ENCODE results near the gene ANKRD63. TPM values are rescaled to one million over a fixed set of nuclear protein-coding genes. Genes with fewer than 3 reads are reported as not detected.

The ANKRD63 gene
- total and polyA plus RNA-seq, 2 experiments from 2014 or later: 0.30 to 0.47 TPM

- Histone ChIP-seq H3K4me2 (no peak overlapping the region), H3K27ac (no peak overlapping the region), H2AFZ (no peak overlapping the region), H3K4me1 (ENCODE audit: insufficient read depth) (peaks cover 5% of the 10 kb centered on the region), H3K36me3 (replicated peaks; ENCODE audit: insufficient read depth, low read depth) (no peaks in the 10 kb centered on the region), H3K27me3 (no peaks in the 10 kb centered on the region), H3K4me3 (no peak overlapping the region), H3K79me2 (no peaks in the 10 kb centered on the region), H3K9me2 (replicated peaks; ENCODE audit: insufficient read depth) (no peaks in the 10 kb centered on the region), H4K20me1 (ENCODE audit: insufficient read depth, poor library complexity, severe bottlenecking) (no peaks in the 10 kb centered on the region), H3K9me3 (ENCODE audit: low read depth) (no peaks in the 10 kb centered on the region)
- WGBS (ENCODE audit: low lambda C conversion rate, missing lambda C conversion rate): 91% methylated on average over 19 of the region's 19 CpGs
- no peak for TF ChIP-seq EZH2 (IDR thresholded peaks at IDR 0.05; ENCODE audit: borderline replicate concordance)
- TF ChIP-seq CTCF (IDR thresholded peaks at IDR 0.05; ENCODE audit: poor library complexity): no peak
- TF ChIP-seq EZH2phosphoT487 (IDR thresholded peaks at IDR 0.05; ENCODE audit: low read depth, severe bottlenecking, unreplicated experiment): no peak
- DNase-seq (ENCODE audit: low spot score): no peak
These were observed 19.5 kb upstream of the ANKRD63 start for GRCh38 chr15:40302288-40302886.

GRCh38 chr15:40301467-40302179 lies 18.8 kb upstream of the ANKRD63 start:
- no peak overlapping the region for H2AFZ ChIP-seq
- H3K36me3 ChIP-seq (replicated peaks; ENCODE audit: insufficient read depth, low read depth): no peaks in the 10 kb centered on the region
- H3K27ac ChIP-seq: no peak overlapping the region
- H3K4me3 ChIP-seq: no peak overlapping the region
- no peaks in the 10 kb centered on the region for H4K20me1 ChIP-seq (ENCODE audit: insufficient read depth, poor library complexity, severe bottlenecking)
- H3K9me2 ChIP-seq (replicated peaks; ENCODE audit: insufficient read depth): no peaks in the 10 kb centered on the region
- no peaks in the 10 kb centered on the region for H3K27me3 ChIP-seq
- no peak for TF ChIP-seq EZH2phosphoT487 (IDR thresholded peaks at IDR 0.05; ENCODE audit: low read depth, severe bottlenecking, unreplicated experiment)
- no peak for TF ChIP-seq CTCF (IDR thresholded peaks at IDR 0.05; ENCODE audit: poor library complexity)
- TF ChIP-seq EZH2 (IDR thresholded peaks at IDR 0.05; ENCODE audit: borderline replicate concordance): no peak
- H3K9me3 ChIP-seq (ENCODE audit: low read depth): no peaks in the 10 kb centered on the region
- no peak for DNase-seq (ENCODE audit: low spot score)
- H3K4me2 ChIP-seq: peak overlapping the region; percentile 47
- no peaks in the 10 kb centered on the region for H3K4me1 ChIP-seq (ENCODE audit: insufficient read depth)
- WGBS (ENCODE audit: low lambda C conversion rate, missing lambda C conversion rate): 40% methylated on average over 12 of the region's 12 CpGs
- H3K79me2 ChIP-seq: no peaks in the 10 kb centered on the region

GRCh38 chr15:40300771-40301170 lies 17.9 kb upstream of the ANKRD63 start:
- 67% methylated on average over 2 of the region's 2 CpGs for WGBS (ENCODE audit: low lambda C conversion rate, missing lambda C conversion rate)

More at GRCh38 chr15:40300771-40301170, 17.9 kb upstream of the ANKRD63 start:
- no peaks in the 10 kb centered on the region for H4K20me1 ChIP-seq (ENCODE audit: insufficient read depth, poor library complexity, severe bottlenecking)
- H3K4me3 ChIP-seq: no peak overlapping the region
- H3K4me1 ChIP-seq (ENCODE audit: insufficient read depth): peaks cover 4% of the 10 kb centered on the region
- no peak overlapping the region for H3K27ac ChIP-seq
- DNase-seq (ENCODE audit: low spot score): no peak
- H3K79me2 ChIP-seq: no peaks in the 10 kb centered on the region
- H3K4me2 ChIP-seq: no peak overlapping the region
- H3K9me3 ChIP-seq (ENCODE audit: low read depth): no peaks in the 10 kb centered on the region
- no peak overlapping the region for H2AFZ ChIP-seq
- H3K9me2 ChIP-seq (replicated peaks; ENCODE audit: insufficient read depth): no peaks in the 10 kb centered on the region
- H3K36me3 ChIP-seq (replicated peaks; ENCODE audit: insufficient read depth, low read depth): no peaks in the 10 kb centered on the region
- TF ChIP-seq CTCF (IDR thresholded peaks at IDR 0.05; ENCODE audit: poor library complexity) (no peak), EZH2phosphoT487 (IDR thresholded peaks at IDR 0.05; ENCODE audit: low read depth, severe bottlenecking, unreplicated experiment) (no peak), EZH2 (IDR thresholded peaks at IDR 0.05; ENCODE audit: borderline replicate concordance) (no peak)
- H3K27me3 ChIP-seq: no peaks in the 10 kb centered on the region

Measured in hepatocyte (in vitro differentiated cells).